ENCODE measurements around the gene KSR1.

GRCh38 chr17:27512511-27513346 is 56.5 kb downstream of the KSR1 start:
- TF ChIP-seq EZH2phosphoT487 (IDR thresholded peaks at IDR 0.05; ENCODE audit: insufficient read depth, low read depth) (no peak), EZH2 (IDR thresholded peaks at IDR 0.05; ENCODE audit: insufficient read depth, poor library complexity, severe bottlenecking) (no peak)

Data from GM23248 (cell line).